GM23338 (cell line): Measurements from ENCODE around the gene RCBTB2. TPM values are rescaled to one million over a fixed set of nuclear protein-coding genes. Genes with fewer than 3 reads are reported as not detected.

ENCODE experiments used
- ATAC-seq: fragments of 200-7000 bp; cut with Tn5 transposase; 3 replicates; pipeline ENCODE4 v1.9.1; 2020
- DNase-seq: peaks from one replicate; pipeline ENCODE4 v3.0.0-alpha.2; 2015; ENCODE audit warnings: low spot score
- H2AFZ ChIP-seq: fragments of 200-600 bp; sonication (generic); 2 replicates; pipeline ENCODE4 v1.8.0; 2016; ENCODE audit warnings: antibody characterized with exemption, mild to moderate bottlenecking, moderate library complexity
- H3F3A ChIP-seq: fragments of 200-600 bp; sonication (generic); replicated peaks from 2 replicates; pipeline ENCODE4 v1.8.0; 2017; ENCODE audit warnings: antibody characterized with exemption, mixed run types, low read depth
- H3K27ac ChIP-seq: fragments of 200-600 bp; sonication (generic); 2 replicates; pipeline ENCODE4 v1.6.1; 2016; ENCODE audit warnings: low read depth
- H3K27me3 ChIP-seq: fragments of 200-600 bp; sonication (generic); 2 replicates; pipeline ENCODE4 v1.8.0; 2016; ENCODE audit warnings: mild to moderate bottlenecking, mixed run types, moderate library complexity; ENCODE audit not compliant: insufficient read depth
- H3K36me3 ChIP-seq: fragments of 200-600 bp; sonication (generic); 2 replicates; pipeline ENCODE4 v1.8.0; 2016; ENCODE audit warnings: mild to moderate bottlenecking; ENCODE audit not compliant: insufficient read depth
- H3K4me1 ChIP-seq: fragments of 200-600 bp; sonication (generic); 2 replicates; pipeline ENCODE4 v1.8.0; 2016; ENCODE audit warnings: mild to moderate bottlenecking, moderate library complexity; ENCODE audit not compliant: insufficient read depth
- H3K4me2 ChIP-seq: fragments of 200-600 bp; sonication (generic); 2 replicates; pipeline ENCODE4 v1.7.1; 2017; ENCODE audit warnings: mixed run types
- H3K4me3 ChIP-seq: fragments of 200-600 bp; sonication (generic); 2 replicates; pipeline ENCODE4 v1.6.1; 2016; ENCODE audit warnings: mixed run types
- H3K79me2 ChIP-seq: fragments of 200-600 bp; sonication (generic); replicated peaks from 2 replicates; pipeline ENCODE4 v1.8.0; 2017; ENCODE audit warnings: mild to moderate bottlenecking; ENCODE audit not compliant: insufficient read depth
- H3K9me2 ChIP-seq: fragments of 200-600 bp; sonication (generic); 2 replicates; pipeline ENCODE4 v1.8.0; 2017; ENCODE audit not compliant: insufficient read depth
- H4K20me1 ChIP-seq: fragments of 200-600 bp; sonication (generic); replicated peaks from 2 replicates; pipeline ENCODE4 v1.8.0; 2017; ENCODE audit warnings: mild to moderate bottlenecking; ENCODE audit not compliant: insufficient read depth
- H3K27ac Mint-ChIP-seq: 2 replicates; pipeline ENCODE4 v1.8.0; 2020; ENCODE audit warnings: inconsistent platforms, mild to moderate bottlenecking, moderate library complexity, mixed read lengths
- H3K27me3 Mint-ChIP-seq: 3 replicates; pipeline ENCODE4 v1.8.0; 2022; ENCODE audit warnings: low read depth, mild to moderate bottlenecking, moderate library complexity, mixed read lengths, inconsistent platforms; ENCODE audit not compliant: insufficient read depth, poor library complexity
- H3K36me3 Mint-ChIP-seq: 3 replicates; pipeline ENCODE4 v1.8.0; 2021; ENCODE audit warnings: low read depth, mild to moderate bottlenecking, inconsistent platforms, moderate library complexity, mixed read lengths
- H3K4me1 Mint-ChIP-seq: 3 replicates; pipeline ENCODE4 v1.8.0; 2020; ENCODE audit warnings: mild to moderate bottlenecking, inconsistent platforms, mixed read lengths
- H3K4me3 Mint-ChIP-seq: 3 replicates; pipeline ENCODE4 v1.8.0; 2021; ENCODE audit warnings: moderate library complexity, mild to moderate bottlenecking, inconsistent platforms, mixed read lengths
- H3K9me3 Mint-ChIP-seq: 3 replicates; pipeline ENCODE4 v1.8.0; 2020; ENCODE audit warnings: moderate library complexity, mild to moderate bottlenecking, inconsistent platforms, mixed read lengths
- CREB1 ChIP-seq: fragments of 250-450 bp; sonication (Bioruptor Pico); IDR thresholded peaks from 2 replicates; pipeline ENCODE4 v1.5.0; 2020; ENCODE audit warnings: low read depth, mild to moderate bottlenecking, moderate library complexity
- EZH2 ChIP-seq: fragments of 200-600 bp; sonication (generic); IDR thresholded peaks from one replicate; pipeline ENCODE4 v1.8.0; 2017; ENCODE audit warnings: antibody characterized with exemption, mild to moderate bottlenecking, low read depth; ENCODE audit not compliant: unreplicated experiment
- EZH2phosphoT487 ChIP-seq: fragments of 200-600 bp; sonication (generic); IDR thresholded peaks from one replicate; pipeline ENCODE4 v1.8.1; 2018; ENCODE audit warnings: antibody characterized with exemption; ENCODE audit not compliant: unreplicated experiment
- JUNB ChIP-seq: IDR thresholded peaks from one replicate; pipeline ENCODE4 v1.6.1; 2016; ENCODE audit warnings: antibody characterized with exemption; ENCODE audit not compliant: unreplicated experiment
- NANOG ChIP-seq: IDR thresholded peaks from 2 replicates; pipeline ENCODE4 v1.6.1; 2016; ENCODE audit warnings: antibody characterized with exemption, borderline replicate concordance
- POLR2AphosphoS5 ChIP-seq: IDR thresholded peaks from 2 replicates; pipeline ENCODE4 v1.6.1; 2016; ENCODE audit warnings: antibody characterized with exemption, low read depth
- STAT1 ChIP-seq: IDR thresholded peaks from one replicate; pipeline ENCODE4 v1.6.1; 2016; ENCODE audit warnings: antibody characterized with exemption; ENCODE audit not compliant: unreplicated experiment
- ZNF114 ChIP-seq: fragments of 250-450 bp; sonication (Bioruptor Pico); IDR thresholded peaks from 2 replicates; pipeline ENCODE4 v1.5.0; 2020; ENCODE audit warnings: mild to moderate bottlenecking, moderate library complexity
- ZNF331 ChIP-seq: fragments of 250-450 bp; sonication (Bioruptor Pico); IDR thresholded peaks from 2 replicates; pipeline ENCODE4 v1.5.0; 2020; ENCODE audit warnings: low read depth, mild to moderate bottlenecking, moderate library complexity
- polyA plus RNA-seq: library from polyadenylated mRNA; unstranded; fragments of >200 nt; fragmentation: Nextera tagmentation; extraction: Ambion mirVana; gene quantifications from 2 replicates; pipeline ENCODE4 v1.2.1, GENCODE V29; 2016
- total RNA-seq: library from RNA; depleted of rRNA; stranded (reverse); fragments of >200 nt; shearing (Covaris generic); gene quantifications from 2 replicates; pipeline ENCODE4 v1.2.3, GENCODE V29; 2014
- TF ChIP-seq, protein P1 (sequence below), 2 experiments: fragments of 200-600 bp in 1 of 2; sonication (generic) in 1 of 2; conservative IDR thresholded peaks; 2 replicates each; pipeline versions ENCODE4 v1.5.1 to v1.6.1; 2016 to 2017; ENCODE audit warnings: antibody characterized with exemption in 2 of 2, low read depth in 2 of 2, mild to moderate bottlenecking in 2 of 2, moderate library complexity in 1 of 2
- TF ChIP-seq, protein P2 (sequence below): IDR thresholded peaks from 2 replicates; pipeline ENCODE4 v1.6.1; 2016; ENCODE audit warnings: antibody characterized with exemption
- TF ChIP-seq, protein P3 (sequence below): IDR thresholded peaks from one replicate; pipeline ENCODE4 v1.6.1; 2018; ENCODE audit warnings: antibody characterized with exemption; ENCODE audit not compliant: unreplicated experiment
- TF ChIP-seq, protein P4 (sequence below): fragments of 250-450 bp; sonication (Bioruptor Pico); IDR thresholded peaks from 2 replicates; pipeline ENCODE4 v1.5.0; 2020; ENCODE audit warnings: mild to moderate bottlenecking, moderate library complexity

The RCBTB2 gene
- total and polyA plus RNA-seq, 2 experiments from 2014 or later = 8.1 to 20.8 TPM

DNA sequence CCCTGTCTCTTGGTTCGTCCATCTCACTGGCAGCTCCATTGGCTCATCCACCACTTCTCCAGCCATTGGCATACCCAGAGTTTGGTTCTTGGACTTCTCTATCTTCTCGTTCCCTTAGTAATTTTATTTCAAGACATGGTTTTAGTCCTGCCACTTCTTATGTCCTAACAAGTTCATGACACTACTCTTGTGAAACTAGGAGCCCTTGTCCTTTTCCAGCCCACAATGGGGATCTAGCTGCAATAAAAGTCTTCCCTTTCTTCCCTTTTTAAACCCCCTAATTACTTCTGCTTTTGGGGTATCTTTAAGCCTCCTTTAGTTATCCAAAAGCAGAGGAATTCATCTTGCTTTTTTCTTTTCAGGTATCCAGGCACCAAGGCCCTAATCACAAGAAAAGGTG is 2.9 kb upstream of the RCBTB2 start:
- peak overlapping the region; percentile 28; the same call in 1 of the 2 replicates for H2AFZ ChIP-seq
- H3K9me2 ChIP-seq = 0 out of 2 replicates have a peak, but pooled peaks cover 7% of the 10 kb centered on the region
- Mint-ChIP-seq H3K27ac (no peak overlapping the region), H3K9me3 (peaks cover 3% of the 10 kb centered on the region; the same call in 1 of the 3 replicates), H3K4me3 (no peak overlapping the region), H3K4me1 (peaks cover 13% of the 10 kb centered on the region), H3K36me3 (no peaks in the 10 kb centered on the region), H3K27me3 (peaks cover 6% of the 10 kb centered on the region)
- no peak overlapping the region for H3K4me2 ChIP-seq
- peaks cover 12% of the 10 kb centered on the region for H3K79me2 ChIP-seq
- 0 out of 2 replicates have a peak, but pooled peaks cover 3% of the 10 kb centered on the region for H3F3A ChIP-seq
- ATAC-seq (no peak), DNase-seq (no peak)
- no peaks in the 10 kb centered on the region for H3K36me3 ChIP-seq
- H3K4me3 ChIP-seq = no peak overlapping the region
- no peaks in the 10 kb centered on the region for H3K27me3 ChIP-seq
- peaks cover 11% of the 10 kb centered on the region for H3K4me1 ChIP-seq
- no peaks in the 10 kb centered on the region for H4K20me1 ChIP-seq
- TF ChIP-seq EZH2 (no peak), NANOG (no peak), CREB1 (CRISPR knock-in tag) (no peak), POLR2AphosphoS5 (no peak), JUNB (no peak), ZNF331 (CRISPR knock-in tag) (no peak), STAT1 (no peak), EZH2phosphoT487 (no peak), ZNF114 (CRISPR knock-in tag) (no peak)
- TF ChIP-seq, protein P1, sequence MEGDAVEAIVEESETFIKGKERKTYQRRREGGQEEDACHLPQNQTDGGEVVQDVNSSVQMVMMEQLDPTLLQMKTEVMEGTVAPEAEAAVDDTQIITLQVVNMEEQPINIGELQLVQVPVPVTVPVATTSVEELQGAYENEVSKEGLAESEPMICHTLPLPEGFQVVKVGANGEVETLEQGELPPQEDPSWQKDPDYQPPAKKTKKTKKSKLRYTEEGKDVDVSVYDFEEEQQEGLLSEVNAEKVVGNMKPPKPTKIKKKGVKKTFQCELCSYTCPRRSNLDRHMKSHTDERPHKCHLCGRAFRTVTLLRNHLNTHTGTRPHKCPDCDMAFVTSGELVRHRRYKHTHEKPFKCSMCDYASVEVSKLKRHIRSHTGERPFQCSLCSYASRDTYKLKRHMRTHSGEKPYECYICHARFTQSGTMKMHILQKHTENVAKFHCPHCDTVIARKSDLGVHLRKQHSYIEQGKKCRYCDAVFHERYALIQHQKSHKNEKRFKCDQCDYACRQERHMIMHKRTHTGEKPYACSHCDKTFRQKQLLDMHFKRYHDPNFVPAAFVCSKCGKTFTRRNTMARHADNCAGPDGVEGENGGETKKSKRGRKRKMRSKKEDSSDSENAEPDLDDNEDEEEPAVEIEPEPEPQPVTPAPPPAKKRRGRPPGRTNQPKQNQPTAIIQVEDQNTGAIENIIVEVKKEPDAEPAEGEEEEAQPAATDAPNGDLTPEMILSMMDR (conservative IDR thresholded peaks at IDR 0.05; ENCODE audit: low read depth in 2 of 2) = no peak
- TF ChIP-seq, protein P2, sequence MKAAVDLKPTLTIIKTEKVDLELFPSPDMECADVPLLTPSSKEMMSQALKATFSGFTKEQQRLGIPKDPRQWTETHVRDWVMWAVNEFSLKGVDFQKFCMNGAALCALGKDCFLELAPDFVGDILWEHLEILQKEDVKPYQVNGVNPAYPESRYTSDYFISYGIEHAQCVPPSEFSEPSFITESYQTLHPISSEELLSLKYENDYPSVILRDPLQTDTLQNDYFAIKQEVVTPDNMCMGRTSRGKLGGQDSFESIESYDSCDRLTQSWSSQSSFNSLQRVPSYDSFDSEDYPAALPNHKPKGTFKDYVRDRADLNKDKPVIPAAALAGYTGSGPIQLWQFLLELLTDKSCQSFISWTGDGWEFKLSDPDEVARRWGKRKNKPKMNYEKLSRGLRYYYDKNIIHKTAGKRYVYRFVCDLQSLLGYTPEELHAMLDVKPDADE = no peak
- TF ChIP-seq, protein P3, sequence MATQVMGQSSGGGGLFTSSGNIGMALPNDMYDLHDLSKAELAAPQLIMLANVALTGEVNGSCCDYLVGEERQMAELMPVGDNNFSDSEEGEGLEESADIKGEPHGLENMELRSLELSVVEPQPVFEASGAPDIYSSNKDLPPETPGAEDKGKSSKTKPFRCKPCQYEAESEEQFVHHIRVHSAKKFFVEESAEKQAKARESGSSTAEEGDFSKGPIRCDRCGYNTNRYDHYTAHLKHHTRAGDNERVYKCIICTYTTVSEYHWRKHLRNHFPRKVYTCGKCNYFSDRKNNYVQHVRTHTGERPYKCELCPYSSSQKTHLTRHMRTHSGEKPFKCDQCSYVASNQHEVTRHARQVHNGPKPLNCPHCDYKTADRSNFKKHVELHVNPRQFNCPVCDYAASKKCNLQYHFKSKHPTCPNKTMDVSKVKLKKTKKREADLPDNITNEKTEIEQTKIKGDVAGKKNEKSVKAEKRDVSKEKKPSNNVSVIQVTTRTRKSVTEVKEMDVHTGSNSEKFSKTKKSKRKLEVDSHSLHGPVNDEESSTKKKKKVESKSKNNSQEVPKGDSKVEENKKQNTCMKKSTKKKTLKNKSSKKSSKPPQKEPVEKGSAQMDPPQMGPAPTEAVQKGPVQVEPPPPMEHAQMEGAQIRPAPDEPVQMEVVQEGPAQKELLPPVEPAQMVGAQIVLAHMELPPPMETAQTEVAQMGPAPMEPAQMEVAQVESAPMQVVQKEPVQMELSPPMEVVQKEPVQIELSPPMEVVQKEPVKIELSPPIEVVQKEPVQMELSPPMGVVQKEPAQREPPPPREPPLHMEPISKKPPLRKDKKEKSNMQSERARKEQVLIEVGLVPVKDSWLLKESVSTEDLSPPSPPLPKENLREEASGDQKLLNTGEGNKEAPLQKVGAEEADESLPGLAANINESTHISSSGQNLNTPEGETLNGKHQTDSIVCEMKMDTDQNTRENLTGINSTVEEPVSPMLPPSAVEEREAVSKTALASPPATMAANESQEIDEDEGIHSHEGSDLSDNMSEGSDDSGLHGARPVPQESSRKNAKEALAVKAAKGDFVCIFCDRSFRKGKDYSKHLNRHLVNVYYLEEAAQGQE = no peak
- TF ChIP-seq, protein P4, sequence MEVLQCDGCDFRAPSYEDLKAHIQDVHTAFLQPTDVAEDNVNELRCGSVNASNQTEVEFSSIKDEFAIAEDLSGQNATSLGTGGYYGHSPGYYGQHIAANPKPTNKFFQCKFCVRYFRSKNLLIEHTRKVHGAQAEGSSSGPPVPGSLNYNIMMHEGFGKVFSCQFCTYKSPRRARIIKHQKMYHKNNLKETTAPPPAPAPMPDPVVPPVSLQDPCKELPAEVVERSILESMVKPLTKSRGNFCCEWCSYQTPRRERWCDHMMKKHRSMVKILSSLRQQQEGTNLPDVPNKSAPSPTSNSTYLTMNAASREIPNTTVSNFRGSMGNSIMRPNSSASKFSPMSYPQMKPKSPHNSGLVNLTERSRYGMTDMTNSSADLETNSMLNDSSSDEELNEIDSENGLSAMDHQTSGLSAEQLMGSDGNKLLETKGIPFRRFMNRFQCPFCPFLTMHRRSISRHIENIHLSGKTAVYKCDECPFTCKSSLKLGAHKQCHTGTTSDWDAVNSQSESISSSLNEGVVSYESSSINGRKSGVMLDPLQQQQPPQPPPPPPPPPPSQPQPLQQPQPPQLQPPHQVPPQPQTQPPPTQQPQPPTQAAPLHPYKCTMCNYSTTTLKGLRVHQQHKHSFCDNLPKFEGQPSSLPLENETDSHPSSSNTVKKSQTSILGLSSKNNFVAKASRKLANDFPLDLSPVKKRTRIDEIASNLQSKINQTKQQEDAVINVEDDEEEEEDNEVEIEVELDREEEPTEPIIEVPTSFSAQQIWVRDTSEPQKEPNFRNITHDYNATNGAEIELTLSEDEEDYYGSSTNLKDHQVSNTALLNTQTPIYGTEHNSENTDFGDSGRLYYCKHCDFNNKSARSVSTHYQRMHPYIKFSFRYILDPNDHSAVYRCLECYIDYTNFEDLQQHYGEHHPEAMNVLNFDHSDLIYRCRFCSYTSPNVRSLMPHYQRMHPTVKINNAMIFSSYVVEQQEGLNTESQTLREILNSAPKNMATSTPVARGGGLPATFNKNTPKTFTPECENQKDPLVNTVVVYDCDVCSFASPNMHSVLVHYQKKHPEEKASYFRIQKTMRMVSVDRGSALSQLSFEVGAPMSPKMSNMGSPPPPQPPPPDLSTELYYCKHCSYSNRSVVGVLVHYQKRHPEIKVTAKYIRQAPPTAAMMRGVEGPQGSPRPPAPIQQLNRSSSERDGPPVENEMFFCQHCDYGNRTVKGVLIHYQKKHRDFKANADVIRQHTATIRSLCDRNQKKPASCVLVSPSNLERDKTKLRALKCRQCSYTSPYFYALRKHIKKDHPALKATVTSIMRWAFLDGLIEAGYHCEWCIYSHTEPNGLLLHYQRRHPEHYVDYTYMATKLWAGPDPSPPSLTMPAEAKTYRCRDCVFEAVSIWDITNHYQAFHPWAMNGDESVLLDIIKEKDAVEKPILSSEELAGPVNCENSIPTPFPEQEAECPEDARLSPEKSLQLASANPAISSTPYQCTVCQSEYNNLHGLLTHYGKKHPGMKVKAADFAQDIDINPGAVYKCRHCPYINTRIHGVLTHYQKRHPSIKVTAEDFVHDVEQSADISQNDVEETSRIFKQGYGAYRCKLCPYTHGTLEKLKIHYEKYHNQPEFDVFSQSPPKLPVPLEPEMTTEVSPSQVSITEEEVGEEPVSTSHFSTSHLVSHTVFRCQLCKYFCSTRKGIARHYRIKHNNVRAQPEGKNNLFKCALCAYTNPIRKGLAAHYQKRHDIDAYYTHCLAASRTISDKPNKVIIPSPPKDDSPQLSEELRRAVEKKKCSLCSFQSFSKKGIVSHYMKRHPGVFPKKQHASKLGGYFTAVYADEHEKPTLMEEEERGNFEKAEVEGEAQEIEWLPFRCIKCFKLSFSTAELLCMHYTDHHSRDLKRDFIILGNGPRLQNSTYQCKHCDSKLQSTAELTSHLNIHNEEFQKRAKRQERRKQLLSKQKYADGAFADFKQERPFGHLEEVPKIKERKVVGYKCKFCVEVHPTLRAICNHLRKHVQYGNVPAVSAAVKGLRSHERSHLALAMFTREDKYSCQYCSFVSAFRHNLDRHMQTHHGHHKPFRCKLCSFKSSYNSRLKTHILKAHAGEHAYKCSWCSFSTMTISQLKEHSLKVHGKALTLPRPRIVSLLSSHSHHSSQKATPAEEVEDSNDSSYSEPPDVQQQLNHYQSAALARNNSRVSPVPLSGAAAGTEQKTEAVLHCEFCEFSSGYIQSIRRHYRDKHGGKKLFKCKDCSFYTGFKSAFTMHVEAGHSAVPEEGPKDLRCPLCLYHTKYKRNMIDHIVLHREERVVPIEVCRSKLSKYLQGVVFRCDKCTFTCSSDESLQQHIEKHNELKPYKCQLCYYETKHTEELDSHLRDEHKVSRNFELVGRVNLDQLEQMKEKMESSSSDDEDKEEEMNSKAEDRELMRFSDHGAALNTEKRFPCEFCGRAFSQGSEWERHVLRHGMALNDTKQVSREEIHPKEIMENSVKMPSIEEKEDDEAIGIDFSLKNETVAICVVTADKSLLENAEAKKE = no peak
- H3K27ac ChIP-seq = no peak overlapping the region
